Progenitor cell of endocrine pancreas (in vitro differentiated cells): ENCODE data around the gene CABP2. TPM values are rescaled to one million over a fixed set of nuclear protein-coding genes. Genes with fewer than 3 reads are reported as not detected.
A peak's percentile ranks its signal among the peaks of the same experiment; 100 is the strongest.
"Not testable (repeated sequence)": the region's sequence is repeated elsewhere in the genome, so short reads cannot be mapped to it uniquely, and the experiment has no call there.

ENCODE experiments used
- DNase-seq: peaks from one replicate; pipeline ENCODE4 v3.0.0; 2021; ENCODE audit warnings: low spot score; ENCODE audit not compliant: unreplicated experiment
- H3K27ac Mint-ChIP-seq: 2 replicates; pipeline ENCODE4 v1.8.0; 2021; ENCODE audit warnings: mild to moderate bottlenecking, moderate library complexity, mixed read lengths
- H3K27me3 Mint-ChIP-seq: 2 replicates; pipeline ENCODE4 v1.8.0; 2021; ENCODE audit warnings: mixed read lengths
- H3K36me3 Mint-ChIP-seq: 2 replicates; pipeline ENCODE4 v1.8.0; 2022; ENCODE audit warnings: mixed read lengths; ENCODE audit not compliant: insufficient read depth
- H3K4me1 Mint-ChIP-seq: 2 replicates; pipeline ENCODE4 v1.8.0; 2021; ENCODE audit warnings: low read depth, mixed read lengths
- H3K4me3 Mint-ChIP-seq: 2 replicates; pipeline ENCODE4 v1.8.0; 2021; ENCODE audit warnings: low read depth, mild to moderate bottlenecking, moderate library complexity, mixed read lengths
- H3K9me3 Mint-ChIP-seq: 2 replicates; pipeline ENCODE4 v1.8.0; 2021; ENCODE audit warnings: low read depth, mixed read lengths
- CTCF ChIP-seq: fragments of 200-600 bp; sonication (generic); IDR thresholded peaks from one replicate; pipeline ENCODE4 v1.5.0; 2021; ENCODE audit warnings: antibody characterized with exemption, mild to moderate bottlenecking; ENCODE audit not compliant: unreplicated experiment
- total RNA-seq: library from RNA; stranded (reverse); gene quantifications from 2 replicates; pipeline ENCODE4 v1.2.1, GENCODE V29; 2021

CABP2 gene
- total RNA-seq, 1 donor from 2014 or later, result not detected

DNA sequence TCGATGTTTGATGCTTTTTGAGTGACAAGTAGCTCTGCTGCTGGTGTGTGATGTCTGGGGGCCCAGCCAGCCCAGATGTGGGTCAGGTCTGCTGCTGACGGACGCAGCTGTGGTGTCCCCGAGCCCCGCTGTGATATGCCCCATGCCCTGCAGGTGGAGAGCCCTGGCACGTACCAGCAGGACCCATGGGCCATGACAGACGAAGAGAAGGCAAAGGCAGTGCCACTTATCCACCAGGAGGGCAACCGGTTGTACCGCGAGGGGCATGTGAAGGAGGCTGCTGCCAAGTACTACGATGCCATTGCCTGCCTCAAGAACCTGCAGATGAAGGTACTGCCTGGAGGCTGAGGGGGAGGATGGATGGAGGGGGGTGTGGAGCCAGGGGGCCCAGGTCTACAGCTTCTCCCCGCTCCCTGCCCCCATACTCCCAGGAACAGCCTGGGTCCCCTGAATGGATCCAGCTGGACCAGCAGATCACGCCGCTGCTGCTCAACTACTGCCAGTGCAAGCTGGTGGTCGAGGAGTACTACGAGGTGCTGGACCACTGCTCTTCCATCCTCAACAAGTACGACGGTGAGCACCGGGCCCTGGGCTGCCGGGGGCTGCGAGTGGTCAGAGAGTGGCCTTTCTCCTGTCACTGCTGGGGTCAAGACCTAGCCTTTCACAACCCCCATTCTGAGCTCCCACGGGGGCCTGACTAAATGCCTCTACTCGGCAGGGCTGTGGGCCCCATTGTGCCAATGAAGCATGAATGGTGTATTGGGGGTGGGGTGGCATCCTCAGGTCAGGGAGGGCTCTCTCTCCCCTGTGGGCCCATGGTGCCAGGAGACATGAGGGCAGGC lies 33.1 kb downstream of the CABP2 start:
- H3K9me3 Mint-ChIP-seq, result no peaks in the 10 kb centered on the region
- peaks cover 8% of the 10 kb centered on the region for H3K36me3 Mint-ChIP-seq
- TF ChIP-seq CTCF, result no peak
- H3K27ac Mint-ChIP-seq, result no peak overlapping the region
- H3K4me1 Mint-ChIP-seq, result no peaks in the 10 kb centered on the region
- no peak overlapping the region for H3K4me3 Mint-ChIP-seq
- H3K27me3 Mint-ChIP-seq, result no peaks in the 10 kb centered on the region
- no peak for DNase-seq

DNA sequence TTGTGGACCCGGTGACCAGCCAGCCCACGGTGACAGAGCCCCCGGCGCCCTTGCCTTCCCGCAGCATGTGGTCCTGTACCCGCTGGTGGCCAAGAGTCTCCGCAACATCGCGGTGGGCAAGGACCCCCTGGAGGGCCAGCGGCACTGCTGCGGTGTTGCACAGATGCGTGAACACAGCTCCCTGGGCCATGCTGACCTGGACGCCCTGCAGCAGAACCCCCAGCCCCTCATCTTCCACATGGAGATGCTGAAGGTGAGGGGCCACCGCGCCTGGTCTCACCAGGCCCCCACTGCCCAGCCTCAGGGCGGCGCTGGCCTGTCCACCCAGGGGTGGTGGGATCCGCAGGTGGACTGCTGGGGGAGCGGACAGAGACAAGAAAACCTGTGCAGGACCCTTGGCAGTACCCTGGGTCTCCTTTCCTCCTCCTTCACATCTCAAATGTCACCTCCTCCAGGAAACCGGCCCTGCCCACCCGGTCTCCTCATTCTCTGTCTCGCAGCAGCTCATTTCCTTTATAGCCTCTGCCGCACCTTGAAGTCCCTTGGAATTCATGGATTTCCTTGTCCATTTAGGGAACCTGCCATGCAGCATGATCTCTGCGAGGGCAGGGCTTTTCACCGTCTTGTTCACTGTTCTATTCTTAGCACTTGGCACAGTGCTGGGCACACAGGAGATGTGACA lies 33.9 kb downstream of the CABP2 start:
- DNase-seq, result no peak
- TF ChIP-seq CTCF, result no peak
- H3K27me3 Mint-ChIP-seq, result no peaks in the 10 kb centered on the region
- H3K4me1 Mint-ChIP-seq, result no peaks in the 10 kb centered on the region
- H3K27ac Mint-ChIP-seq, result no peak overlapping the region
- H3K9me3 Mint-ChIP-seq, result no peaks in the 10 kb centered on the region
- H3K36me3 Mint-ChIP-seq, result peaks cover 15% of the 10 kb centered on the region
- no peak overlapping the region for H3K4me3 Mint-ChIP-seq

GRCh38 chr11:67486481-67487195 lies 36.6 kb downstream of the CABP2 start:
- DNase-seq, result no peak
- H3K27ac Mint-ChIP-seq, result no peak overlapping the region
- no peaks in the 10 kb centered on the region for H3K27me3 Mint-ChIP-seq
- H3K9me3 Mint-ChIP-seq, result peaks cover 2% of the 10 kb centered on the region
- H3K4me3 Mint-ChIP-seq, result no peak overlapping the region
- peaks cover 9% of the 10 kb centered on the region for H3K4me1 Mint-ChIP-seq
- H3K36me3 Mint-ChIP-seq, result peaks cover 16% of the 10 kb centered on the region
- TF ChIP-seq CTCF, result no peak

DNA sequence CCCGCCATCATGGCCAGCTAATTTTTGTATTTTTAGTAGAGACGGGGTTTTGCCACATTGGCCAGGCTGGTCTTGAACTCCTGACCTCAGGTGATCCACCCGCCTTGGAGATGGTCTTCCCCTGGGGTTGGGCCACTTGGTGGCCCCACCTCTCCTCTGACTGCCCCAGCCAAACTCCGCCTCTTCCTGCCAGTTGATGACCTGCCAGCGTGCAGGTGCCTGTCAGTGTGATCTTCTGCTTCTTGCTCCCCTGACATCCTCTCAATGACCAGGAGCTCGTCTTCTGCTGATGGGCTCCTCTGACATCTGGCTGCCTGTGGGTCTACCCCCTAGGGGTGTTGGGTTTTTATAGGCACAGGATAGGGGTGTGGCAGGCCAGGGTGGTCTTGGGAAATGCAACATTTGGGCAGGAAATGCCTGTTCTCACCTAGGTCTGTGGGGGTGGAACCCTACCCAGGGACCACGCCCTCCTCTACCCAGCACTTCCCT lies 37.3 kb downstream of the CABP2 start:
- H3K27me3 Mint-ChIP-seq, H3K4me1 Mint-ChIP-seq, H3K9me3 Mint-ChIP-seq, H3K27ac Mint-ChIP-seq, DNase-seq, H3K4me3 Mint-ChIP-seq: not testable (repeated sequence)
- H3K36me3 Mint-ChIP-seq, result peaks cover 16% of the 10 kb centered on the region

DNA sequence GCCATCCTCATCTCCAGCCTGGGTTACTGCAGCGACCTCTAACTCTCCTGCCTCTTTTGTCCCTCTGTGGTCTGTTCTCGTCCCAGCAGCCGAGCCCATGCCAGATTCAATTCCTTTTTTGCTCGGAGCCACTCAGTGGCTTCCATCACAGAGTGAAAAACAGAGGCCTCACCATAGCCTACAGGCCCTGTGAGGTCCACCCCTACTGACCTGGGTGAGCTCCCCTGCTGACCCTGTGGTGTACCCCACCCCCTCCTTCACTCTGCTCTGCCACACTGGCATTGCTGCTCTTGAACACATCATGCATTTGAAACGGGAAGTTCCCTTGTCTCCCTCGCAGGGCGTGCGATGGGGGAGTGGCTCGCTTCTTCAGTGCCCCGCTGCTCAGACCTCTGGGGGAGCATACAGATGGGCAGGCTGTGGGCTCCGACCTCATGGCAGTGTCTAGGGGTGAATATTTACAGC lies 38.4 kb downstream of the CABP2 start:
- Mint-ChIP-seq H3K27me3 (peaks cover under 1% of the 10 kb centered on the region), H3K36me3 (peaks cover 16% of the 10 kb centered on the region), H3K4me1 (peaks cover 9% of the 10 kb centered on the region), H3K27ac (no peak overlapping the region), H3K4me3 (peak overlapping the region; percentile 7), H3K9me3 (peaks cover 2% of the 10 kb centered on the region)
- no peak for DNase-seq
- TF ChIP-seq CTCF, result no peak
